VCaP (cell line): ENCODE measurements around the gene IP6K3.

Experiments used
- H3K27ac ChIP-seq: fragments of 450-650 bp; 2 replicates; pipeline ENCODE4 v1.5.1; 2017
- CTCF ChIP-seq: fragments of 450-650 bp; conservative IDR thresholded peaks from 2 replicates; pipeline ENCODE4 v1.5.1; 2017; ENCODE audit warnings: mild to moderate bottlenecking, moderate library complexity

IP6K3 gene

DNA sequence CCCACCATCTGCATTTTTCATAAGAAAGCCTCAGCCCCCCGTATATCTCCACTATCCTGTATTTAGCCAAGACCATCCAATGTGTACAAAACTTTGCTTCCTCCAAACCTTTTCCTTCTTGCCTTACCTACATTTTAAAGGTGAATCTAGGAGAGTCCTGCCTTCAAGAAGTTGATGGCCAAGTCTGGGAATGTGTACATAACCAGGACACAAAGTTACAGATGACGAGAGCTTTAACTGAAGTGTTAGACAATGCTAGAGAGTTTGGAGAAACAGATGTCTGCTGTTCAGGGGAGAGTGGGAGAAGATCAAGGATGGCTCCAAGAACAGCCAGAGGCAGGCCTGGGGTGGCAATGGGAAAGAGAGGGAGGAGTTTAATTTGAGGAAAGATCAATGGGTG, 32.9 kb downstream of the IP6K3 start:
- peak overlapping the region; percentile 98 for H3K27ac ChIP-seq
- TF ChIP-seq CTCF = no peak

DNA sequence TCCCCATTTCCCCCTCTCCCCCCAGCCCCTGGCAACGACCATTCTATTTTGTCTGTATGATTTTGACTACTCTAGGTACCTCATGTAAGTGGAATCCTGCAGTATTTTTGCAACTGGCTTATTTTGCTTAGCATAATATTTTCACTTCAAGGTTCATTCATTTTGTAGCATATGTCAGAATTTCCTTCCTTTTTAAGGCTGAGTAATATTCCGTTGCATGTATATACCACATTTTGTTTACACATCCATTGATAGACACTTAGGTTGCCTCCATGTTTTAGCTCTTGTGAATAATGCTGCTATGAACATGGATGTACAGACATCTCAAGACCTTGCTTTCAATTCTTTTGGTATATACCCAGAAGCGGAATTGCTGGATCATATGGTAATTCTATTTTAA, 33.8 kb downstream of the IP6K3 start:
- TF ChIP-seq CTCF = no peak
- H3K27ac ChIP-seq = peak overlapping the region; percentile 98

- TF ChIP-seq CTCF = peak; percentile 96
- peak within 1 kb of the TSS; percentile 98 for H3K27ac ChIP-seq
These were observed 35.3 kb downstream of the IP6K3 start, which contains the start of gene UQCC2 for GRCh38 chr6:33711140-33712129. UQCC2 (minus strand) TSS chr6:33711700; CDS start chr6:33711686, 14 bp downstream.

GRCh38 chr6:33710296-33711121, 36.2 kb downstream of the IP6K3 start:
- H3K27ac ChIP-seq = peak overlapping the region; percentile 98
- no peak for TF ChIP-seq CTCF

DNA sequence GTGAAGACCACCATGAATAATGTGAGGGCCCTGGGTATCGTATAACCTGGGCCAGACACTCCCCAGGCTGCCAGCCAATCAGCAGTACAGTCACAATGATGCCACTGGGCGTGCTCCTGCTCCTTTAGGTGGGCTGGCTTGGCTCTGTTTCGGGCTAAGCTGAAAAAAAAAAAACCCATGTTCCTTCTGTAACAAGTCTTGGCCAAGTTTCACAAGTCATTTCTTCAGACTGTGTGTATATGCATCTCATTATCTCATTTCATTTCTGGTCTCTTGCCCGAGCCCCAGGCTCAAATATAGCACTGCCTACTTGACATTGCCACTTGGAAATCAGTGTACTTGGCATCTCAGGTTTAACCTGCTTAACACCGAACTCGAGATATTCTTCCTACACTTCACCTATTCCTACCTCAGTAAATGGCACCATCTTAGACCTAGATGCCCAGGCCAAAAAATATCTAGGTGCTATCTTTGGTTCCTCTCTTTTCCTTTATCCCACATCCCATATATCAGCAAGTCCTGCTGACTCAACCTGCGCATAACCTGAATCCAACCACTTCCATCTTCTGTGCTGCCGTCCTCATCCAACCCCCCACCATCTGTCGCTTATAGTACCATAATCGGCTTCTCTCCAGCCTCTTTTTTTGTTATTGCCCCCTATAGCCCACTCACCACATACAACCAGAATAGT, 37.0 kb downstream of the IP6K3 start:
- no peak for TF ChIP-seq CTCF

DNA sequence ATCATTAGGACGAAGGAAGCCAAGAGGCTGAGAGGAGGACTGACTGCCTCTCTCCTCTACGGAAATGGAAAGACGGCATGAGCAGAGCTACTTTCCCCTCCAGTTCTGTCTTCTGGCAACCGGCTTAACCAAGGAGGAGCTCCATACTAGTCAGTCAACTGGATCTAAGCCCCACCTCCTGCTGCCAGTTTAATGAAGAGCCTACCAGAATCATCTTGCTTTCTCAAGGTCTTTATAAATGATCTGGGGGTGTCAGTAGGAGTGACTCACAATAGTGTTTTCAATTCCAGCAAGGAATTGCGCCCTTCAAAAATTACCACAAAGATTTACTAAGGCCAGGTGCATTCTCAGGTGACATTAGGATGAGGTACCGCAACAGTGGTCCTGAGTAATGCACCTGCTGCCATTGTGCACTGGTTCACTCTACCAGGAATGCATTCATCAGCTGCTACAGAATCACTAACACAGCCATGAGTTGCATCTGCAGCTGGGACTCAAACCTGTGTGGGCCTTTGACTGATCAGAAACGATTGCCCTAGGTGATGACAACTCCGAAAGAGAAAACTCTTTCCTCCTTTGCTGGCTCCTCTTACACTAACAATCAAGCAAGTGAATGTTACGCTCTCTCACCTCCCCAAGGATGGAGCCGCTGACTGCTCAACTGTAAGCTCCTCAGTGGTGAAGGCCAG, 38.0 kb downstream of the IP6K3 start:
- peak overlapping the region; percentile 98; the same call in 1 of the 2 replicates for H3K27ac ChIP-seq
- no peak for TF ChIP-seq CTCF

More for the DNA sequence above, 37.0 kb downstream of the IP6K3 start:
- H3K27ac ChIP-seq = peak overlapping the region; percentile 98; the same call in 1 of the 2 replicates
